Stimulated activated CD4-positive, alpha-beta T cell treated with anti-CD3 and anti-CD28 coated beads, TNF-alpha, amount 100 ng/mL, for 24 hours (primary cell): ENCODE data around the gene BICRA.
"Not testable (repeated sequence)": the region's sequence is repeated elsewhere in the genome, so short reads cannot be mapped to it uniquely, and the experiment has no call there.

Experiments
- DNase-seq, 3 experiments: peaks; one replicate each; pipeline ENCODE4 v3.0.0-alpha.2; 2020; ENCODE audit warnings: low read depth in 3 of 3

BICRA gene

DNA sequence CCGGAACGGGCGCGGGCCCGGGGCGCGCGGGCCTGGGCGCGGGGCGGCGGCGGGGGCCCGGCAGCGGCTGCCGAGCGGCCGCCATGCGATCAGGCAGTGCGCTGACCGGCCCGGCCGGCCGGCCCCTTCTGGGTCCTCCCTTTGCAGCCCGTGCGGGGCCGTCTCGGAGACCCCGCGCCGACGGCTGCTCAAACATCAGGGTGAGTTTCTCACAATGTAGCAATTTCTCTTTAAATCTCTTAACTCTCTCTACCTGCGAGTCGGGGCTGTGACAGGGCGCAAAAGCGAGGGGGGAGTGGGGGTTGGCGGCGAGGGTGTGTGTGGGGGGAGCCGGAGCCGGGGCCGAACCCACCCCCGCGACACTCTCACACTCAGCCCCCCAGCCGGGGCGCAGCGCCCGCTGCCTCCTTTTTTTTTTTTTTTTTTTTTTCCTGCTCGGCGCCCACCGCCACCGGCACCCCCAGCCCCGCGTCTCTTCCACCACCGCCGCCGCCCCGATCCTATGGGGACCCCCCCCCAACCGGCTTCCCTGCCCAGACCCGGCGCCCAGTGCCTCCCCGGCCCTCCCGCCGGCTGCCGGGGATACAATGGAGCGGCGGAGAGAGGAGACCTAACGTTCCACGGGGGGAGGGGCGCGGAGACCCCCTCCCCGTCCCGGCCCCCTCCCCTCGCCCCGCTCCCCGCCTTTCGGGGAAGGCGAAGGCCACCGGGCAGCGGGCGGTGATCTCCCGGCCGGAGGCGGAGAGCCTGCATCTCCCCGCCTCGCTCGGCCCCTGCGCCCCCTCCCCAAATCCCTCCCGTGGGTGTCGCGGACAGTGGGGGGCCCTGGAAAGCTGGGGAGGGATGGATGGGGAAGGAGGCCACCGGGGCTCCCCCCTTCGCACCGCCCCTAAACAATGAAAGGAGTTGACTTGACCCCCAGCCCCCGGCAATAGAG lies at the start of gene BICRA:
Gene BICRA, plus strand, starts transcription at position 166 of the 937 bp plus-strand sequence. CDS start 64,441 bp downstream, outside the sequence.
- DNase-seq, result peak; percentile 60 to 77 (median 65)

DNA sequence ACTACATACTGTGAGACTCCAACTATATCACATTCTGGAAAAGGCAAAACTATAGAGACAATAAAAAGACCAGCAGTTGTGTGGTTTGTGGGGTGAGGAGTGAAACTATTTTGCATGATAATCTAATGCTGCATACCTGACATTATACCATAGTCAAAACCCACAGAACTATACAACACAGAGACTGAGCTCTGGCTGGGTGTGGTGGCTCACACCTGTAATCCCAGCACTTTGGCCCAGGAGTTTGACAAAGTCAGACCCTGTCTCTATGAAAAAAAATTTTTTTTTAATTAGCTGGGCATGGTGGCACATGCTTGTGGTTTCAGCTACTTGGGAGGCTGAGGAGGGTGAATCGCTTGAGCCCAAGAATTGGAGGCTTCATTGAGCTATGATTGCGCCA lies 47.9 kb upstream of the BICRA start:
- no peak for DNase-seq

DNA sequence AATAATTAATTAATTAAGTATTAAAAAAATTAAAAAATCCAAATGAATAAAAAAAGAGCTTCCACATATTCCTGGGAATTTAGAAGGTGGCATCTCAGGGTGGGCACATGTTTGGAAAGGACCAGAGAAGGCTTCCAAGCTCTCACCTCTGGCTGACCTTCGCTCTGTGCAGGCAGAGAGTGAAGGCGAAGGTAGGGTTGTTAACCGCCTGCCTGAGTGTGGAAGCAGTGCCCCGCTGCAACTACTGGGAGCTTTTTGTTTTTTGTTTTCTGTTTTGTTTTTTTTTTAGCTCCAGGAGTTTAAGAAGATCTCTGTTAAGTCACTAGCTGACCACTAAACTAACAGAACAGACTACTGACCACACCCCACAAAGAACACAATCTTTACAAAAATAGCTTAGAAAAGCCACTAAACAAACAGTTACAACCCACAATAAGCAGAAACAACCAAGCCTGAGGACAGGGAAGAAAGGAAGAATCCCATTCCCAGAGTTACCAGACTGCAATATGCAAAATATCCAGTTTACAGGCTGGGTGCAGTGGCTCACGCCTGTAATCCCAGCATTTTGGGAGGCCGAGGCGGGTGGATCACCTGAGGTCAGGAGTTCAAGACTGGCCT lies 47.4 kb upstream of the BICRA start:
- no peak for DNase-seq

- no peak for DNase-seq
Measured at GRCh38 chr19:47564081-47564480, 44.9 kb upstream of the BICRA start.

DNA sequence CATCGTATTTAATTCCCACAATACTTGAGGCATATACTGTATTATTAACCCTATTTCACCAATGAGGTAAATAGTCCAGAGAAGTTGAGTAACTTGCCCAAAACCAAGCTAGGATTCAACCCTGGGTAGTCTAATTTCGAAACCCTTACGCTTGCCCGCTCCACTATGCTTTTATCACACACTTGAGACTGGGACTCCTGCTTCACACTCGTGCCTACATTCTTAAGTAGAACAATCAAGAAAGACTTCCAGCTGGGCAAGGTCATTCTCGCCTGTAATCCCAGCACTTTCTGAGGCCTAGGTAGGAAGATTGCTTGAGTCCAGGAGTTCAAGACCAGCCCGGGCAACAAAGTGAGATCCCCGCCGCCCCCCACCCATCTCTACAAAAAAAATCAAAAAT lies 39.6 kb upstream of the BICRA start:
- no peak for DNase-seq

DNA sequence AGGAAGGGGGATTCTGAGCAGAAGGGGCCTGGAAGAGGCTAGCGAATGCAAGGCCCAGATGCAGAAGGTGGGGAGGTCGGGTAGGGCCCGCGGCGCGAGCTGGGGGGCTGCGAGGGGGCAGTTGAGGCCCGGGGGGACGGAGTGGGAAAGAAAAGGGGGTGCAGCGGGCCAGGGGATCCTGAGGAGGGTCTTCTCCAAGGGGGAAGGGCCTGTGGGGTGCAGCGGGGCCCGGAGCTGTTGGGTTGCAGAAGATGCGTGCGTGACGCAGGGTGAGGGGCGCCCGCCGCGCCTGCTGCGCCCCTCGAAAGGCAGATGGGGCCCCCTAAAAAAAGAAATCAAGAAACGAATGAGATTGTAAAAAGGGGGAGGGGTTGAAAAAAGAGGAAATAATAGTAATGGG lies 36.3 kb upstream of the BICRA start:
- no peak for DNase-seq

DNA sequence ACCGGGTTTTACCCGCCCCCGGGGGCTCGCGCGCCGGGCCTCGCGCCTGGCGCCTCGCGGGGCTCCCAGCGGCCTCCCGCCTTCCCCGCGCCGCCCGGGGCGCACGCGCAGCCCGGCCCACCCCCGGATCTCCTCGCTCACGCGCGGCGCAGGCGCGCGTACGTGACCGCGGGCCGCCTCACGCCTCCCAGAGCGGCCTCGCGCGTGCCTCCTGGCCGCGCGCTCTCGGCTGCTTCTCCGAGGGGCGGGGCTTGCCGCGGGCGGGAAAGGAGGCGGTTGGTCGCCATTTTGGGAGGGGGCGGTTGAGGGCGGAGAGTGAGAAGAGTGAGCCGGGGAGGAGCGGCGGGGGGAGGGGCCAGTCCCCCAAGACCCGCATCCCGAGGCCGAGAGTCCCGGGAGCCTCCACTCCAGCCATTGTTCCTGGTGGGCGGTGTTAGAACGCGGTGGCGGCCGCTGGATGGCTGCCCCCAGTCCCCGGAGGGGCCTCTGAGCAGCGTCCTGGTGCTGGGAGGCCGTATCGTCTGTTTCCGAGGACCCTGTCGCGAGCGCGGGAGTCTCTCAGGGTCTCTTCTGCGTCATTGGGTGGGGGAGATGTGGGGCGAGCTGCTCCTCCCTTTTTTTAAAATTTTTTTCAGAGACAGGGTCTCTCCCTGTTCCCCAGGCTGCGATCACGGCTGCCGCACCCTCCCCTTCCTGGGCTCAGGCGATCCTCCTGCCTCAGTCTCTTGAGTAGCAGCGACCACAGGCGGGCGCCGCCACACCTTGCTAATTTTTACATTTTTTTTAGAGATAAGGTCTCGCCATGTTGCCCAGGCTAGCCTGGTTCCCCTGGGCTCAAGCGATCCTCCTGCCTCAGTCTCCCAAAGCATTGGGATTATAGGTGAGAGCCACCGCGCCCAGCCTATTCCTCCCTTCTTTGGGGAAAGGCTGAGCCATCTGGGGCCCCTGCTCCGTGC lies 35.6 kb upstream of the BICRA start, which contains the start of gene ZNF541:
Gene ZNF541, minus strand, starts transcription at position 78 of the 956 bp plus-strand sequence. CDS start 17,292 bp downstream, outside the sequence.
- DNase-seq, result peak; percentile 59 to 73 (median 71)

DNA sequence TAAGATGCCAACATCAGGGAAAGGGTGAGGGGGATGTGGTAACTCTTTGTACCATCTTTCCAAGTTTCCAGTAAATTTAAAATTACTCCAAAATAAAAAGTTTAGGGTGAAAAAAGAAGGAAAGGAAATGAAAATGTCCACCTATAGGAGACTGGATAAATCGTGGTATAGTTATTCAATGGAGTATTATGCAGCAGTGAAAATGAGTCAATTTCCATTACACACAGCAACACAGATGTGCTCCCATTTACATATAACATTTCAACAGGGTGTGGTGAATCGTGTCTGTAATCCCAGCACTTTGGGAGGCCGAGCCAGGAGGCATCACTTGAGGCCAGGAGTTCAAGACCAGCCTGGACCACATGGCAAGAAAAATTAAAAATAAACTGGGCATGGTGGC lies 28.5 kb upstream of the BICRA start:
- no peak for DNase-seq

GRCh38 chr19:47581605-47582319 lies 27.2 kb upstream of the BICRA start:
- DNase-seq, result no peak

DNA sequence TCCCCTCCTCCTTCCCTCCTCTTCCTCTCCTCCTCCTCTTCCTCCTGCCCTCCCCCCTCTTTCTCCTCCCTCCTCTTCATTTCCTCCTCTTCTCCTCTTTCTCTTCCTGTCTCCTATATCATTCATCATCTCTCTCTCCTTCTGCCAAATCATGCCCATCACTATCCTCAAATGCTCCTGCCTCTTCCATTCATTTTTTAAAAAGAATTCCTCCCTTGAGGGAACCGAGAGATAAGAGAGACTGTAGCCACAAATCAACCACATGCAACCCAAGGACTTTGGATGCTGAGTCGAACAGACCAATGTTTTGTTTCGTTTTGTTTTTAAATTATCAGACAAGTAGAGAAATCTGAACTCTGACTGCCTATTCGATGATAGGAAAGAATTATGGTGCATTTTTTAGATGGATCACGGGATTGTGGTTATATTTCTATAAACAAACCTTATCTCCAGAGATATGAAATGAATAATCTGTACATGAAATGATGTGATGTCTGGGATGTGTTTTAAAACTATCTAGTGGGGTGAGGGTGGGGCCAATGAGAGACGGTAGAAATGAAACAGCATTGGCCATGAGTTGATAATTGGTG lies 26.5 kb upstream of the BICRA start:
- no peak for DNase-seq

- DNase-seq, result not testable (repeated sequence)
Measured at GRCh38 chr19:47583161-47583560, 25.8 kb upstream of the BICRA start.

DNA sequence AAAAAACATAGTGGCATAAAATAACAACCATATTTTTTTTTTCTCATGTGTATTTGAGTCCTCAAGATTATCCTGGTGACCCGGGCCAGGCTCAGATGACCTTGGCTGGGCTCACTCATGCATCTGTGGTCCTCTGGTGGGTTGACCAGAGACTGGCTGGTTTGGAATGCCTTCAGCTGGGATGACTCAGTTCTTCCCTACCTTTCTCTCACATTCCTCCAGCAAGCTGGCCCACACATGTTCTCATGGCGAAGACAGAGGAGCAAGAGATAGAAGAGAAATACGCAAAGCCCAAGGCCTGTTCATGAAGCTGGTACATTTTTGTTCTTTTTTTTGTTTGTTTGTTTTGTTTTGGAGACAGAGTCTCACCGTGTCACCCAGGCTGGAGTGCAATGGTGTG lies 21.6 kb upstream of the BICRA start:
- DNase-seq, result no peak

- DNase-seq, result no peak
Measured at GRCh38 chr19:47589824-47590223, 19.1 kb upstream of the BICRA start.

DNA sequence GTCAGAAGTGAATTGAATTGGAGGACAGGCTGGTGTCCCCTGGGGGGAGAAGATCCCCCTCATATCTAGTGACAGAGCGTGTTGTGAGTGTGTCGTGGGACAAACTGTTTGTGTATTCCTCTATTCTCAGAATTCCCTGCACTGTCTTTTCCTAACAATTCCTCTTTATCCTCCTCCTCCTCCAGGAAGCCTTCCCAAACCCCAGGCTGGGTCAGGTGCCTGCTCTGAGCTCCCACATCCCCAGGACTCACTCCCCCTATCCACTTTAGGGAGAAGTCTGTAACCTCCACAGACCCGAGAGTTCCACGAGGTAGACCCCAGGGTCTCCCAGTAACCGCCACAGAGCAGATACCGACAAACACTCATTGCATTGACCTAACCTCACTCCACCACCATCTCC lies 15.1 kb upstream of the BICRA start:
- DNase-seq, result no peak

- DNase-seq, result no peak
Measured at GRCh38 chr19:47595944-47596343, 13.0 kb upstream of the BICRA start.

DNA sequence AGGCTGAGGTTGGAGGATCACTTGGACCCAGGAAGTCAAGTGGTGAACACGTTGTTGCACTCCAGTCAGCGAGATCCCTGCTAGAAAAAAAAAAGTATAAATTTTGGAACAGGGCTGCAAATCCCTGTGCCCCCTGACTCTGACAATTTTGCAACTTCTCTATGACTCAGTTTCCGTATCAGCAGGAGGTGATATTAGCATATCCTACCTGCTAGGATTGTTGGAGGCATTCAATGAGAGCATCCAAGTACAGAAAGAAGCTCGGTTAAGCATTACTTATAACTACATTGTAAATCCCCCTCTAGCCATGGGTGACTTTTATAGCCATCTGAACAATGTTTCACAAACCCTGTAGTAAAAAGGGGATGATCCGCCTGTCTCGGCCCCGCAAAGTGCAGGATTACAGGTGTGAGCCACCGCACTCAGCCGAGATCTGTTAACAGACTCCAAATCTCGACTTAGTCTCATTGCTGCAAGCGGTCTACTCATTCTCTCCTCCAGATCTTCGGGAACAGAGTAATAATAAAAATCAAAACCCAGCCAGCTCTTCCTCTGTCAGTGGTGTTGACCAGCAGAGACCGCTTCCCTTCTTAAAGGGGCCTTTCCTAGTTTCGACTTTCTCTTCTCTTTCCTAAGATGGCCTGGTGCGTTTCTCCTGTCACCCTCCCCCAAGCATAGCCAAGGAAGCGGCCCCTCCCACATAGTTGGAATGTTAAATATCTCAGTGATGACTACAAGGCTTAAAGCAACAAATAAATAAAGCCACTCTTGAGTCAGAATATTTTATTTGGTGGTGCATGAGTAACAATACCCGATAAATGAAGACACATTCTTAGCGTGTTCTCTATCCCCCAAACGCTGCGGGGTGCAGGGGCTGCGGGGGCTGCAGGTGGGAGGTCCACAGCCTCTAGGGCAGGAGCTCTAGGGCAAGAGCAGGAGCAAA lies 10.3 kb upstream of the BICRA start:
- DNase-seq, result no peak

DNA sequence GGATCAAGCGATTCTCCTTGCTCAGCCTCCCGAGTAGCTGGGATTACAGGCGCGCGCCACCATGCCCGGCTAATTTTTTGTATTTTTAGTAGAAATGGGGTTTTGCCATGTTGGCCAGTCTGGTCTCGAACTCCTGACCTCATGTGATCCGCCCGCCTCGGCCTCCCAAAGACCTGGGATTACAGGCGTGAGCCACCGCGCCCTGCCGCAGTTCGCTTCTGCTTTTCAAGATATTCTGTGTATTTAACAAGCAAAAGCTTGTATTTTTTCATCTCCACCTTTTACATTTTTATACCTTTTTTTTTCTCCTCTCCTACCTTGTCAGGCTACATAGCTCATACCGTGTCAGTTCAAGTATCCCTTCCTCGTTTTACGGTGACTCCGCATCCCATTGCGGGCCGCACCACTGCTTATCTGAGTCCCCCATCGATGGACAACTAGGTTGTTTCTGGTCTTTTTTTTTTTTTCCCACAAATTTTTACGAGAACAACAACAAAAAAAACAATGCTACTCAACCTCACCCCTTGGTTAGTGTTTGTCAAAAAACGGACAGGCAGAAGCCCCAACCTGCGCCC lies 9.2 kb upstream of the BICRA start:
- not testable (repeated sequence) for DNase-seq

GRCh38 chr19:47600246-47601179 lies 8.4 kb upstream of the BICRA start:
- DNase-seq, result peak; percentile 99 to 100 (median 99)
